ENCODE measurements around the gene CLK3.
A peak's percentile ranks its signal among the peaks of the same experiment; 100 is the strongest.
"Not testable (repeated sequence)": the region's sequence is repeated elsewhere in the genome, so short reads cannot be mapped to it uniquely, and the experiment has no call there.

Gene CLK3

GRCh38 chr15:74595271-74595670, 20.4 kb upstream of the CLK3 start:
- no peaks in the 10 kb centered on the region for H3K9me3 Mint-ChIP-seq
- H3K4me1 Mint-ChIP-seq, result peaks cover 14% of the 10 kb centered on the region
- no peak overlapping the region for H3K4me3 Mint-ChIP-seq
- H3K36me3 Mint-ChIP-seq, result peaks cover 49% of the 10 kb centered on the region
- no peak overlapping the region for H3K27ac Mint-ChIP-seq
- H3K27me3 Mint-ChIP-seq, result no peaks in the 10 kb centered on the region
- ATAC-seq, result no peak

- not testable (repeated sequence) for H3K9me3 Mint-ChIP-seq, H3K4me3 Mint-ChIP-seq, H3K27ac Mint-ChIP-seq, ATAC-seq, H3K27me3 Mint-ChIP-seq
- Mint-ChIP-seq H3K4me1 (peaks cover 14% of the 10 kb centered on the region), H3K36me3 (peaks cover 38% of the 10 kb centered on the region)
These were observed 18.9 kb upstream of the CLK3 start for GRCh38 chr15:74596736-74597135.

- ATAC-seq, H3K4me3 Mint-ChIP-seq, H3K9me3 Mint-ChIP-seq, H3K27ac Mint-ChIP-seq, H3K27me3 Mint-ChIP-seq: not testable (repeated sequence)
- H3K4me1 Mint-ChIP-seq, result peaks cover 14% of the 10 kb centered on the region
- peaks cover 33% of the 10 kb centered on the region for H3K36me3 Mint-ChIP-seq
These were observed 18.4 kb upstream of the CLK3 start for GRCh38 chr15:74597146-74597705.

- Mint-ChIP-seq H3K36me3 (peaks cover 25% of the 10 kb centered on the region), H3K27ac (peak overlapping the region; percentile 87), H3K9me3 (no peaks in the 10 kb centered on the region), H3K4me1 (peaks cover 14% of the 10 kb centered on the region), H3K4me3 (peak overlapping the region; percentile 99), H3K27me3 (no peaks in the 10 kb centered on the region)
- peak; percentile 97 for ATAC-seq
These were observed 17.4 kb upstream of the CLK3 start for GRCh38 chr15:74598126-74598842.

GRCh38 chr15:74599156-74599555, 16.5 kb upstream of the CLK3 start:
- H3K27me3 Mint-ChIP-seq, result no peaks in the 10 kb centered on the region
- H3K27ac Mint-ChIP-seq, result peak overlapping the region; percentile 87
- peaks cover 20% of the 10 kb centered on the region for H3K36me3 Mint-ChIP-seq
- peaks cover 14% of the 10 kb centered on the region for H3K4me1 Mint-ChIP-seq
- no peaks in the 10 kb centered on the region for H3K9me3 Mint-ChIP-seq
- ATAC-seq, result no peak
- H3K4me3 Mint-ChIP-seq, result peak overlapping the region; percentile 99

- Mint-ChIP-seq H3K36me3 (no peaks in the 10 kb centered on the region), H3K4me1 (peaks cover 10% of the 10 kb centered on the region), H3K27me3 (no peaks in the 10 kb centered on the region), H3K27ac (no peak overlapping the region), H3K9me3 (no peaks in the 10 kb centered on the region), H3K4me3 (no peak overlapping the region)
- no peak for ATAC-seq
These were observed 12.4 kb upstream of the CLK3 start for GRCh38 chr15:74603026-74603788.

- no peak overlapping the region for H3K27ac Mint-ChIP-seq
These were observed 11.6 kb upstream of the CLK3 start for GRCh38 chr15:74603789-74604705.

GRCh38 chr15:74604983-74605794, 10.4 kb upstream of the CLK3 start:
- no peaks in the 10 kb centered on the region for H3K4me1 Mint-ChIP-seq
- H3K4me3 Mint-ChIP-seq, result no peak overlapping the region
- no peaks in the 10 kb centered on the region for H3K9me3 Mint-ChIP-seq
- no peak for ATAC-seq
- H3K27ac Mint-ChIP-seq, result no peak overlapping the region
- no peaks in the 10 kb centered on the region for H3K36me3 Mint-ChIP-seq
- no peaks in the 10 kb centered on the region for H3K27me3 Mint-ChIP-seq

More at GRCh38 chr15:74603789-74604705, 11.6 kb upstream of the CLK3 start:
- no peak for ATAC-seq
- Mint-ChIP-seq H3K36me3 (no peaks in the 10 kb centered on the region), H3K4me3 (no peak overlapping the region), H3K27me3 (no peaks in the 10 kb centered on the region), H3K9me3 (no peaks in the 10 kb centered on the region), H3K4me1 (peaks cover 4% of the 10 kb centered on the region)

- Mint-ChIP-seq H3K9me3 (no peaks in the 10 kb centered on the region), H3K27ac (no peak overlapping the region), H3K27me3 (no peaks in the 10 kb centered on the region), H3K4me1 (no peaks in the 10 kb centered on the region), H3K36me3 (no peaks in the 10 kb centered on the region), H3K4me3 (no peak overlapping the region)
- ATAC-seq, result no peak
These were observed 9.9 kb upstream of the CLK3 start for GRCh38 chr15:74605795-74606150.

- H3K4me1 Mint-ChIP-seq, result no peaks in the 10 kb centered on the region
- no peaks in the 10 kb centered on the region for H3K9me3 Mint-ChIP-seq
- no peak for ATAC-seq
- no peak overlapping the region for H3K27ac Mint-ChIP-seq
- no peak overlapping the region for H3K4me3 Mint-ChIP-seq
- H3K27me3 Mint-ChIP-seq, result no peaks in the 10 kb centered on the region
- no peaks in the 10 kb centered on the region for H3K36me3 Mint-ChIP-seq
These were observed 6.8 kb upstream of the CLK3 start for GRCh38 chr15:74608786-74609185.

- H3K9me3 Mint-ChIP-seq, result no peaks in the 10 kb centered on the region
- no peaks in the 10 kb centered on the region for H3K4me1 Mint-ChIP-seq
These were observed 5.7 kb upstream of the CLK3 start for GRCh38 chr15:74609938-74610301.

GRCh38 chr15:74610302-74610951, 5.2 kb upstream of the CLK3 start:
- no peaks in the 10 kb centered on the region for H3K9me3 Mint-ChIP-seq
- no peaks in the 10 kb centered on the region for H3K4me1 Mint-ChIP-seq
- H3K27me3 Mint-ChIP-seq, result no peaks in the 10 kb centered on the region
- H3K27ac Mint-ChIP-seq, result no peak overlapping the region
- H3K4me3 Mint-ChIP-seq, result no peak overlapping the region
- H3K36me3 Mint-ChIP-seq, result no peaks in the 10 kb centered on the region
- no peak for ATAC-seq

More at GRCh38 chr15:74609938-74610301, 5.7 kb upstream of the CLK3 start:
- Mint-ChIP-seq H3K27ac (no peak overlapping the region), H3K27me3 (no peaks in the 10 kb centered on the region), H3K4me3 (no peak overlapping the region), H3K36me3 (no peaks in the 10 kb centered on the region)
- no peak for ATAC-seq

- no peaks in the 10 kb centered on the region for H3K27me3 Mint-ChIP-seq
- peaks cover 2% of the 10 kb centered on the region for H3K4me1 Mint-ChIP-seq
- H3K4me3 Mint-ChIP-seq, result no peak overlapping the region
- no peak for ATAC-seq
- H3K36me3 Mint-ChIP-seq, result no peaks in the 10 kb centered on the region
- no peak overlapping the region for H3K27ac Mint-ChIP-seq
- H3K9me3 Mint-ChIP-seq, result no peaks in the 10 kb centered on the region
These were observed 4.3 kb upstream of the CLK3 start for GRCh38 chr15:74611341-74611740.

- Mint-ChIP-seq H3K27me3 (no peaks in the 10 kb centered on the region), H3K4me3 (no peak overlapping the region)
These were observed 3.8 kb upstream of the CLK3 start for GRCh38 chr15:74611834-74612233.

More at GRCh38 chr15:74611834-74612233, 3.8 kb upstream of the CLK3 start:
- H3K27ac Mint-ChIP-seq, result no peak overlapping the region
- no peak for ATAC-seq
- H3K4me1 Mint-ChIP-seq, result peaks cover 7% of the 10 kb centered on the region
- no peaks in the 10 kb centered on the region for H3K9me3 Mint-ChIP-seq
- no peaks in the 10 kb centered on the region for H3K36me3 Mint-ChIP-seq
